NCI-H2107 treated with DMSO at 0.1 percent for 48 hours (cell line): Measurements from ENCODE around the gene PSTPIP1.
A peak's percentile ranks its signal among the peaks of the same experiment; 100 is the strongest.

Source experiments
- DNase-seq: peaks from one replicate; lab custom pipeline; 2025; ENCODE audit not compliant: unreplicated experiment; lab: John Stamatoyannopoulos, UW

Gene PSTPIP1

GRCh38 chr15:76998663-76999285 is 3.8 kb downstream of the PSTPIP1 start:
- DNase-seq, result no peak

- no peak for DNase-seq
Measured at GRCh38 chr15:76999996-77000395, 5.1 kb downstream of the PSTPIP1 start.

GRCh38 chr15:77001351-77001750 is 6.4 kb downstream of the PSTPIP1 start:
- DNase-seq, result peak; percentile 9

GRCh38 chr15:77001966-77002365 is 7.0 kb downstream of the PSTPIP1 start:
- no peak for DNase-seq

- DNase-seq, result no peak
Measured at GRCh38 chr15:77002436-77002835, 7.5 kb downstream of the PSTPIP1 start.

- no peak for DNase-seq
Measured at GRCh38 chr15:77002954-77003912, 8.3 kb downstream of the PSTPIP1 start.

GRCh38 chr15:77004189-77004588 is 9.3 kb downstream of the PSTPIP1 start:
- DNase-seq, result no peak

- no peak for DNase-seq
Measured at GRCh38 chr15:77009176-77009575, 14.2 kb downstream of the PSTPIP1 start.

GRCh38 chr15:77009646-77010311 is 14.9 kb downstream of the PSTPIP1 start:
- DNase-seq, result no peak

- DNase-seq, result no peak
Measured at GRCh38 chr15:77010312-77010686, 15.4 kb downstream of the PSTPIP1 start.

- DNase-seq, result no peak
Measured at GRCh38 chr15:77010857-77011256, 15.9 kb downstream of the PSTPIP1 start.

GRCh38 chr15:77012117-77012712 is 17.3 kb downstream of the PSTPIP1 start:
- no peak for DNase-seq

- DNase-seq, result no peak
Measured at GRCh38 chr15:77012868-77013267, 17.9 kb downstream of the PSTPIP1 start.

GRCh38 chr15:77013776-77014131 is 18.8 kb downstream of the PSTPIP1 start:
- no peak for DNase-seq

GRCh38 chr15:77014132-77015081 is 19.5 kb downstream of the PSTPIP1 start:
- no peak for DNase-seq

GRCh38 chr15:77015646-77016320 is 20.9 kb downstream of the PSTPIP1 start:
- DNase-seq, result no peak

- DNase-seq, result no peak
Measured at GRCh38 chr15:77016321-77016695, 21.4 kb downstream of the PSTPIP1 start.

GRCh38 chr15:77017091-77017660 is 22.2 kb downstream of the PSTPIP1 start:
- DNase-seq, result no peak
